ENCODE results near the gene PSAPL1.

The PSAPL1 gene

DNA sequence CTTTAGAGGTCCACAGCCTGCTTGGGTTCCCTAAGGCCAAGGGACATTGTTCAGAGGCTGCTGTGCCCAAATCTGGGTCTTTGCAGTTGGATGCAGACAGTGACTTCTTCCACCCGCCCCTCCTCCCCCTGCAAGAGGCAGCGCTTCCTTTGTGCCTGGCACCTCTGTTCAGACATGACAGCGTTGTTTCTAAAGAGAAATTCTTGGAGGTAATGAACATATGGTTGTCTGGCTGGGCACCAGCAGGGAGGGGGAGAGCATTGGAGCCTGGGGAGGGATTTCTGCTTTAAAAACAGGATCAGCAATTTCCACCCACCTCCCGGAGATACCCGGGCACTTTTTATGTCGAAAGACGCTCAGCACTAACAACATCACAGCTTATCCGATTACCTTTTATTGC, 51.5 kb downstream of the PSAPL1 start:
- no peak overlapping the region for H3K4me3 ChIP-seq (replicated peaks in 1 of 2; ENCODE audit: low read depth in 2 of 2, low read length in 2 of 2)
- TF ChIP-seq, protein P1, sequence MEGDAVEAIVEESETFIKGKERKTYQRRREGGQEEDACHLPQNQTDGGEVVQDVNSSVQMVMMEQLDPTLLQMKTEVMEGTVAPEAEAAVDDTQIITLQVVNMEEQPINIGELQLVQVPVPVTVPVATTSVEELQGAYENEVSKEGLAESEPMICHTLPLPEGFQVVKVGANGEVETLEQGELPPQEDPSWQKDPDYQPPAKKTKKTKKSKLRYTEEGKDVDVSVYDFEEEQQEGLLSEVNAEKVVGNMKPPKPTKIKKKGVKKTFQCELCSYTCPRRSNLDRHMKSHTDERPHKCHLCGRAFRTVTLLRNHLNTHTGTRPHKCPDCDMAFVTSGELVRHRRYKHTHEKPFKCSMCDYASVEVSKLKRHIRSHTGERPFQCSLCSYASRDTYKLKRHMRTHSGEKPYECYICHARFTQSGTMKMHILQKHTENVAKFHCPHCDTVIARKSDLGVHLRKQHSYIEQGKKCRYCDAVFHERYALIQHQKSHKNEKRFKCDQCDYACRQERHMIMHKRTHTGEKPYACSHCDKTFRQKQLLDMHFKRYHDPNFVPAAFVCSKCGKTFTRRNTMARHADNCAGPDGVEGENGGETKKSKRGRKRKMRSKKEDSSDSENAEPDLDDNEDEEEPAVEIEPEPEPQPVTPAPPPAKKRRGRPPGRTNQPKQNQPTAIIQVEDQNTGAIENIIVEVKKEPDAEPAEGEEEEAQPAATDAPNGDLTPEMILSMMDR (IDR thresholded peaks at IDR 0.05; ENCODE audit: low read depth, low read length), result no peak
- DNase-seq (ENCODE audit: low read depth in 2 of 2), result no peak

DNA sequence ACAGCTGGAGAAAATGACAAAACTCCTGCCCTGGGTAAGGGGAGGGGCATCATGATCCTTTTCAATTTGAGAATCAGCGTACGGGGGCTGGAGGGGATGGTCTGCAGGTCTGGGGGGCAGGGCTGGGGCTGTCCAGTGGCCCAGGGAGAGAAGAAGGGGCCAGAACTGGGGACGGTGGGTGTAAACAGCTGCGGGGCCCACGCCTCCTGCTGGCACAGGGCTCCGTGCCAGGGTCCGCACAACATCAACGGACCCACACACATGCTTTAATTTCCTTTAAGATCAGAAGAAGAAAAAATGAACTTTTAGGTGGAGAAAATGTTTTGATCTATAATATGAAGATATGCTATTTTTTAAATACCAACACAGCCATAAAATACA, 52.1 kb downstream of the PSAPL1 start:
- TF ChIP-seq, protein P1 (IDR thresholded peaks at IDR 0.05; ENCODE audit: low read depth, low read length), result no peak

DNA sequence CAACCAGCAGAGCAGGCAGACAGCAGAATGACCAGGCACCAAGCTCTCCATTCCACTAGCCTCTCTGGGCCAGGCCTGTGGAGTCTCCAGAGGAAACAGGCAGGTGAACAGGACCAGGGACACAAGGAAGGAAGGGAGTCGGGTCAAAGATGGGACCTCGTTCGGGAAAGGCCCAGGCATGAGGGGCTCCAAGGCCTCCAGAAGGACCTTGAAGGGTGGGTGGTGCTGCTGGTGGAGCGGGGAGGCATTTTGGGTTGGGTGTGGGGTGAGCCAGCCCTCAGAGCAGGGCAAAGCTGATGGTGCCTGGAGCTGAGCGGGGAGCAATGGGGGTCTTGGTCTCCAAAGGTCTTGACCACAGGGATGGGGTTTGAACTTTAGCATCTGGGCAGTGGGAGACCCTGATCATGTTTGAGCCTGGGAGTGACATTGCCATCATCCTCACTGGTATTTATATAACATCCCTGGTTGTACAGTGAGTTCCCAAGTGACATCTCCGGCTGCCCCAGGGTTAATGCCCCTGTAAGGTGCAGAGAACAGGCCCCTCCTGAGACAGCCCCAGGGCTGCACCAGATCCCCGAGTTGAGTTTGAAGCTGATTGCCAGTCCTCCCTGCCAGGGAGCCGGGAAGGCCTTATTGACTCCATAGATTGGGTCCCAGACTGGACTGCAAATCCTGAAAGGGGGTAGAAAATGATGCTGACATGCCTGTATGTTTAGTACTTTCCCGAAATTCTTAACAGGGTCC, 52.7 kb downstream of the PSAPL1 start:
- H3K4me3 ChIP-seq (replicated peaks in 1 of 2; ENCODE audit: low read depth in 2 of 2, low read length in 2 of 2), result no peak overlapping the region
- no peak for DNase-seq (ENCODE audit: low read depth in 2 of 2)

More for the DNA sequence above, 52.1 kb downstream of the PSAPL1 start:
- H3K4me3 ChIP-seq (replicated peaks in 1 of 2; ENCODE audit: low read depth in 2 of 2, low read length in 2 of 2), result no peak overlapping the region
- DNase-seq (ENCODE audit: low read depth in 2 of 2), result no peak

DNA sequence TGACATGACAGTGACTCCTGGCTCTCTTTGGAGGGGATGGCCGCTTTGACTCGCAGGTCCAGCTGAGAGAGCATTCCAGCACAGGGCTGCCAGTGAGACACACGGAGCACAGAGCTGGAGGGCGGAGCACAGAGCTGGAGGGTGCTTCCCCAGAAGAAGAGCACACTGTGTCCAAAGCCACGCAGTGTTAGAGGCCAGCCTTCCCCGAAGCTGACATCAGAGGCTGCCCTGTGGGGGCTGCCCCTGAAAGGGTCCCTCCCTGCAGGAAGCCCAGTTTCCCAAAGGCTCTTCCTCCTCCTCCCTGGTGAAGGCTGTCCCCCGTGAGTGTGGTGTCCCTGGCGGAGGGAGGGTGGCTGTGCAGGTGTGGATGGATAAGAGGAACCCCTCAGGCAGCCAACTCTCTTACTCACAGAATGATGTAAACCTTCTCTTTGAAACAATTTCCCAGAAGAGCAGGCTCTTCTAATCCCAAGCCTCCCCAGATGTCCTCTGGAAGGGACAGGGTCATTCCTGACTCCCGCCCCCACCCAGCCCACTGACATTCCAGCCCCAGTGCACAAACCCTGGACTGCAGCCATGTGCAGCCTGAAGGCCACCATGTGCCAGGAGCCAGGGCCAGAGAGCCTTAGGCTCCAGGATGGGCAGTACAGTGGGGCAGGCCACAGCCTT, 53.4 kb downstream of the PSAPL1 start:
- H3K4me3 ChIP-seq (replicated peaks in 1 of 2; ENCODE audit: low read depth in 2 of 2, low read length in 2 of 2), result no peak overlapping the region
- DNase-seq (ENCODE audit: low read depth in 2 of 2), result no peak
- TF ChIP-seq, protein P1 (IDR thresholded peaks at IDR 0.05; ENCODE audit: low read depth, low read length), result no peak

More for the DNA sequence above, 52.7 kb downstream of the PSAPL1 start:
- TF ChIP-seq, protein P1 (IDR thresholded peaks at IDR 0.05; ENCODE audit: low read depth, low read length), result no peak
